ENCODE data around the gene NEK8.
"Not testable (repeated sequence)": the region's sequence is repeated elsewhere in the genome, so short reads cannot be mapped to it uniquely, and the experiment has no call there.

Gene NEK8

GRCh38 chr17:28726226-28726626 lies 2.4 kb upstream of the NEK8 start, which contains the start of gene TLCD1:
TLCD1 (minus strand) TSS chr17:28726233; CDS start chr17:28726097, 136 bp downstream.
- no peak for DNase-seq

- peak; percentile 88 for DNase-seq
Measured at GRCh38 chr17:28726627-28727491, 1.7 kb upstream of the NEK8 start.

- DNase-seq = no peak
Measured at GRCh38 chr17:28729950-28730330, 1.4 kb downstream of the NEK8 start.

GRCh38 chr17:28733346-28733745 lies 4.8 kb downstream of the NEK8 start:
- no peak for DNase-seq

- DNase-seq = no peak
Measured at GRCh38 chr17:28734712-28735241, 6.2 kb downstream of the NEK8 start.

- no peak for DNase-seq
Measured at GRCh38 chr17:28735242-28735722, 6.7 kb downstream of the NEK8 start.

- DNase-seq = not testable (repeated sequence)
Measured at GRCh38 chr17:28735913-28736769, 7.6 kb downstream of the NEK8 start.

GRCh38 chr17:28737316-28737715 lies 8.7 kb downstream of the NEK8 start:
- DNase-seq = no peak

GRCh38 chr17:28737770-28738679 lies 9.4 kb downstream of the NEK8 start:
- no peak for DNase-seq

GRCh38 chr17:28738680-28739384 lies 10.2 kb downstream of the NEK8 start:
- DNase-seq = no peak

GRCh38 chr17:28740406-28741357 lies 12.1 kb downstream of the NEK8 start:
- no peak for DNase-seq

GRCh38 chr17:28741358-28742349 lies 13.1 kb downstream of the NEK8 start:
- DNase-seq = no peak

GRCh38 chr17:28743243-28744103 lies 14.9 kb downstream of the NEK8 start, which contains the start of gene TRAF4:
TRAF4 (plus strand) TSS chr17:28744011; CDS start chr17:28744113, 102 bp downstream.
- peak; percentile 88 for DNase-seq

GRCh38 chr17:28744104-28744971 lies 15.8 kb downstream of the NEK8 start:
- DNase-seq = peak; percentile 33

GRCh38 chr17:28744972-28745785 lies 16.6 kb downstream of the NEK8 start:
- DNase-seq = peak; percentile 35
